Endothelial cell of umbilical vein (primary cell): Measurements from ENCODE around the gene SPATA33.

Experiments
- CTCF ChIP-seq, 2 donors: IDR thresholded peaks; 1 replicate in 1 of 2; 2 replicates in 1 of 2; pipeline ENCODE4 v1.5.1; 2011; ENCODE audit warnings: low read length in 2 of 2, mild to moderate bottlenecking in 2 of 2, moderate library complexity in 2 of 2, control low read depth in 1 of 2, inconsistent platforms in 1 of 2, low read depth in 1 of 2; ENCODE audit not compliant: insufficient read depth in 1 of 2; ENCODE audit errors: extremely low read depth in 1 of 2
- EZH2 ChIP-seq: IDR thresholded peaks from 2 replicates; pipeline ENCODE4 v1.6.1; 2012; ENCODE audit warnings: borderline replicate concordance, low read depth, mild to moderate bottlenecking, moderate library complexity, low read length, inconsistent platforms; ENCODE audit not compliant: severe bottlenecking
- FOS ChIP-seq: IDR thresholded peaks from 2 replicates; pipeline ENCODE4 v1.6.1; 2011; ENCODE audit warnings: mild to moderate bottlenecking, low read length, moderate library complexity, borderline replicate concordance; ENCODE audit not compliant: insufficient read depth
- GATA2 ChIP-seq: IDR thresholded peaks from 2 replicates; pipeline ENCODE4 v1.7.0; 2011; ENCODE audit warnings: low read depth, mild to moderate bottlenecking, moderate library complexity, mixed read lengths, low read length; ENCODE audit not compliant: insufficient read length, insufficient read depth
- JUN ChIP-seq: IDR thresholded peaks from 2 replicates; pipeline ENCODE4 v1.6.1; 2011; ENCODE audit warnings: borderline replicate concordance, low read depth; ENCODE audit not compliant: insufficient read length, insufficient read depth
- MAX ChIP-seq: IDR thresholded peaks from 2 replicates; pipeline ENCODE4 v1.6.1; 2011; ENCODE audit not compliant: insufficient read depth, insufficient read length
- MYC ChIP-seq: IDR thresholded peaks from one replicate; pipeline ENCODE4 v1.6.1; 2011; ENCODE audit warnings: mild to moderate bottlenecking, low read depth, low read length
- POLR2A ChIP-seq: IDR thresholded peaks from 2 replicates; pipeline ENCODE4 v1.6.1; 2012; ENCODE audit warnings: low read depth, mild to moderate bottlenecking, control low read depth, low read length
- POLR2AphosphoS5 ChIP-seq: IDR thresholded peaks from 2 replicates; pipeline ENCODE4 v1.6.1; 2012; ENCODE audit warnings: low read depth, mild to moderate bottlenecking, control low read depth, low read length, moderate library complexity; ENCODE audit not compliant: insufficient read depth

- TF ChIP-seq POLR2AphosphoS5, result no peak
- TF ChIP-seq CTCF (IDR thresholded peaks at IDR 0.05; ENCODE audit: extremely low read depth in 1 of 2, insufficient read depth in 1 of 2, low read depth in 1 of 2, low read length in 2 of 2), result no peak
- no peak for TF ChIP-seq MAX
- TF ChIP-seq GATA2, result no peak
- no peak for TF ChIP-seq POLR2A
- no peak for TF ChIP-seq MYC
- TF ChIP-seq EZH2, result no peak
- no peak for TF ChIP-seq JUN
- TF ChIP-seq FOS, result no peak
Measured at GRCh38 chr16:89656435-89657121, 1.1 kb upstream of the SPATA33 start.
